Dendritic cell treated with granulocyte-macrophage colony-stimulating factor and Interleukin-4, amounts not matched to agents 40 ng/mL and 50 ng/mL, for 4 days (primary cell): ENCODE results near the gene ENDOD1.

Experiments
- H3K27ac Mint-ChIP-seq: one replicate; pipeline ENCODE4 v1.8.0; 2022; ENCODE audit warnings: mild to moderate bottlenecking, mixed read lengths
- H3K27me3 Mint-ChIP-seq: one replicate; pipeline ENCODE4 v1.8.0; 2022; ENCODE audit warnings: mild to moderate bottlenecking, mixed read lengths
- H3K36me3 Mint-ChIP-seq: one replicate; pipeline ENCODE4 v1.8.0; 2022; ENCODE audit warnings: low read depth, mixed read lengths
- H3K4me1 Mint-ChIP-seq: one replicate; pipeline ENCODE4 v1.8.0; 2022; ENCODE audit warnings: low read depth, mixed read lengths
- H3K4me3 Mint-ChIP-seq: one replicate; pipeline ENCODE4 v1.8.0; 2022; ENCODE audit warnings: mild to moderate bottlenecking, moderate library complexity, mixed read lengths
- H3K9me3 Mint-ChIP-seq: one replicate; pipeline ENCODE4 v1.8.0; 2022; ENCODE audit warnings: mixed read lengths
- intact Hi-C: fragments of 100-400 bp; cut with micrococcal nuclease; formaldehyde crosslinking; loops from one replicate; pipeline ENCODE4 v1.15.0; 2022

ENDOD1 gene

DNA sequence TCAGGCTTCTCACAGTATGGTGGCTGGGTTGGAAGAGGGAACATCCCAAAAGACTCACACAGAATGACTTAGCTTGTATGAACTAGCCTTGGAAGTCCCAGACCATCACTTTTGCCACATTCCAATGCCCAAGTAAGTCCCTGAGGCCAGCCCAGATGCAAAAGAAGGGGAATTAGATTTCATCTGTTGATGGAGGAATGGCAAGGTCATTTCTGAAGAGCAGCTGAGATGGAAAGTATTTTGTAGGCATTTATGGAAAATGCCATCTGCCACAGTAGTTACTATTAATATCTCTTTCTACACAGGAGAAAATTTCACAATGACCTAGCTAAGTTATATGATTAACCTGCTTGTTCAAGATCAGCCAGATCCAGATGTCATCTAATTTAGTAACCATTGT is 58.8 kb downstream of the ENDOD1 start:
- no peak overlapping the region for H3K4me3 Mint-ChIP-seq
- no peak overlapping the region for H3K27ac Mint-ChIP-seq
- no peaks in the 10 kb centered on the region for H3K9me3 Mint-ChIP-seq
- H3K4me1 Mint-ChIP-seq = peaks cover 46% of the 10 kb centered on the region
- H3K36me3 Mint-ChIP-seq = peaks cover 8% of the 10 kb centered on the region
- intact Hi-C loops = no loop called here
- peaks cover 28% of the 10 kb centered on the region for H3K27me3 Mint-ChIP-seq

- intact Hi-C loops = no loop called here
- Mint-ChIP-seq H3K36me3 (peaks cover 8% of the 10 kb centered on the region), H3K9me3 (no peaks in the 10 kb centered on the region), H3K27ac (no peak overlapping the region), H3K4me3 (no peak overlapping the region), H3K4me1 (peaks cover 51% of the 10 kb centered on the region), H3K27me3 (peaks cover 28% of the 10 kb centered on the region)
Observed at GRCh38 chr11:95148938-95149337, 59.3 kb downstream of the ENDOD1 start.

GRCh38 chr11:95149651-95150364 is 60.2 kb downstream of the ENDOD1 start:
- H3K27me3 Mint-ChIP-seq = peaks cover 23% of the 10 kb centered on the region
- H3K4me3 Mint-ChIP-seq = peak overlapping the region; percentile 86
- peaks cover 8% of the 10 kb centered on the region for H3K36me3 Mint-ChIP-seq
- H3K4me1 Mint-ChIP-seq = peaks cover 52% of the 10 kb centered on the region
- no peaks in the 10 kb centered on the region for H3K9me3 Mint-ChIP-seq
- peak overlapping the region; percentile 86 for H3K27ac Mint-ChIP-seq
- intact Hi-C loops = loop anchor here (2.0 to 5.0 kb wide), 3 partner anchors 81 to 528 kb away; partner anchors contain the start of genes CWC15 and KDM4D

DNA sequence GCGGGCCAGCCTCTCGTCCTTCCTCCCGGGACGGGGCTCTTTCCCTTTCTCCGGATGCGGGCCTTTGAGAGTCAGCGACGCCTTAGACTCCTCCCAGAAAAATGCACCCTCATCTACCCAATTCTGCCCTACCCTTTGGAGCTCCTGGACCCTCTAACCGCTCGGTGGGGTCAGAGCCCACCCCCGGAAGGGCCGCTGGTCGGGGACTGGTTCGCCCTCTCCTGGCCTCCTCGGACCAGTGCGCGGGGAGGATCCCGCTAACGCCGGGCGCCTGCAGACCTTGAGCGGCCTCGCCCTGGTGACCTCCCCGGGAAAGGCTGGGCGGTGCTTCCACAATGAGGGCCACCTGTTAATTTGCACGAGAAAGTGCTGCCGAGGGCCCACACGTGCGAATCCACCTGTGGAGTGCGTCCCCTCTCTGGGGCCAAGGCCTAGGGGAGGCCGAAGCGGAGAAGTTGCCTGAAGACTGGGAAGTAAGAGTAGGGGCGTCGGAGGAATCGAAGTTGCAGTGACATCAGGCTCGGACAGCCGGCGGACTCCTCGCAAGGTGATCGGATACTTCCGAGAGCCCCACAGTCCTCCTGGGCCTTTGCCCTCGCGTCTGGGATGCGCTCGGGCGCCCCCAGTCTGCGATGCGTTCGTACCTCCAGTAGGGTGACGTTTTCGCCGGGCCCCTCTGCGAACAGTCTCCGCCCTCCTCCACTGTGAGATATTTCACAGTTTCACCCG is 61.5 kb downstream of the ENDOD1 start:
- H3K9me3 Mint-ChIP-seq = no peaks in the 10 kb centered on the region
- peaks cover 52% of the 10 kb centered on the region for H3K4me1 Mint-ChIP-seq
- H3K27ac Mint-ChIP-seq = peak overlapping the region; percentile 86
- peaks cover 8% of the 10 kb centered on the region for H3K36me3 Mint-ChIP-seq
- intact Hi-C loops = loop anchor here (1.0 to 5.0 kb wide), 6 partner anchors 82 to 638 kb away; partner anchors contain the start of genes CWC15, FAM76B and KDM4D
- peaks cover 21% of the 10 kb centered on the region for H3K27me3 Mint-ChIP-seq
- peak overlapping the region; percentile 86 for H3K4me3 Mint-ChIP-seq

DNA sequence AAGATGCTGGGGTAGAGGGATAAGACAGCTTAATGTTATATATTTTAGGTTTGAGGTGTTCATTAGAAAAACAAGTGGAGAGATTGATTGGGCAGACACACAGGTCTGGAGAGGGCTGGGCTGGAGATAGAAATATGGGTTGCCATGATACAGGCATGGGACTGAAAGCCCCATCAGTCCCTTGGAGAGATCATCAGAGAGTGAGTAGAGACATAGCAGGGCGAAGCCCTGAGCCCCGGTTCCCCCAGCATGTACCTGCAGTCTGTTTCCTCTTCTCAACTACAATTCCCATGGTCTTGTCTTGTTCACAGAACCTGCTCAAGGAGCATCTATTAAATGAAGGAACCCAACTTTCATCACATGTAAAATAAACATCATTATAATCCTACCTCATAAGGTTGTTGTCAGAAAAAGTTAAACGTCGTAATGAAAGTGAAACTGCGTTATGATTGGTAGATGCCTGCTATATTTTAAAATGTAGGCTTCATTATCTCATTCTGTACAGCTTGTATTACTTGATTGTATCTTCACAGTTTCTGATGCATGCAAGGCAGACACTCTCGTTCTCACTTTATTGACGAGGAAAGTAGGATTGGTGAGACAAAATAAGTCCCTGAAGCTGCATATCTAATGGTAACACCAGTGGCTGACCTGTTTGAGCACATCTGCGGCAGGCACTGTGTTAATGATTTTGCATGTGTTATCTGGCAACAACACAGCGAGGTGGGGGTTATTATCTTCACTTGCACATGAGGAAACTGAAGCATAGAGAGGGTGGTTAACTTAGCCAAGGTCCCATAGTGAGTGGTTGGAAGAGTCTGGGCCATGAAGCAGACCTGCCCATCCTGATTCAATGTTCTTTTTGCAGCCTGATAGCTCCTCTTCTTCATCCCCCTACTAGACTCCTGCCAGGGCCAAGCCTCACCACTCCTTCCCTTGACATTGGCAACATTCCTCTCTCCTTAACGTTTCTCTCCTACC is 63.5 kb downstream of the ENDOD1 start:
- peaks cover 18% of the 10 kb centered on the region for H3K27me3 Mint-ChIP-seq
- H3K36me3 Mint-ChIP-seq = peaks cover 8% of the 10 kb centered on the region
- H3K27ac Mint-ChIP-seq = no peak overlapping the region
- peak overlapping the region; percentile 55 for H3K4me3 Mint-ChIP-seq
- H3K4me1 Mint-ChIP-seq = peaks cover 40% of the 10 kb centered on the region
- intact Hi-C loops = loop anchor here (5.0 kb wide), 2 partner anchors 181 to 531 kb away; partner anchors contain the start of genes CWC15 and KDM4D
- H3K9me3 Mint-ChIP-seq = no peaks in the 10 kb centered on the region

DNA sequence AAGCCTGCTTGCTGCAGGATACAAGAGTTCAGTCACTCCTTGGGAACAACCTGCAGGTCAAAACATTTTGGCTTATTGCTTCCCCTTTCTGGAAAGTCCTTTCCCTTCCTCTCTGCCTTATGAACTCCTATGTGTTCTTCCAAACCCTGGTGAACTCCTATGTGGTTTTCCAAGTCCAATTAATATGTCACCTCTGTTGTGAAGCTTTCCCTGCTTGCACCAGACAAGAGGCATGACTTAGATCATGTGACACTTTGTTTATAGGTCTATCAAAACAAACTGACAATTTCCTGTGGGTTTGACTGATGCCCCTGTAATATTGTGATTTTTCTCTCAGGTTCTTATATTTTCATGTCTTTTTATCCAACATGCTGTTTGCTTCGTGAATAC is 64.2 kb downstream of the ENDOD1 start:
- intact Hi-C loops = loop anchor here (5.0 kb wide), 2 partner anchors 182 to 532 kb away; partner anchors contain the start of genes CWC15 and KDM4D
- Mint-ChIP-seq H3K9me3 (no peaks in the 10 kb centered on the region), H3K27ac (no peak overlapping the region), H3K36me3 (peaks cover 8% of the 10 kb centered on the region), H3K4me1 (peaks cover 39% of the 10 kb centered on the region), H3K4me3 (no peak overlapping the region), H3K27me3 (peaks cover 15% of the 10 kb centered on the region)

GRCh38 chr11:95154514-95154913 is 64.9 kb downstream of the ENDOD1 start:
- Mint-ChIP-seq H3K9me3 (no peaks in the 10 kb centered on the region), H3K4me3 (no peak overlapping the region), H3K4me1 (peaks cover 39% of the 10 kb centered on the region), H3K27ac (no peak overlapping the region), H3K27me3 (peaks cover 10% of the 10 kb centered on the region), H3K36me3 (peaks cover 8% of the 10 kb centered on the region)
- intact Hi-C loops = loop anchor here (5.0 kb wide), 2 partner anchors 182 to 532 kb away; partner anchors contain the start of genes CWC15 and KDM4D

GRCh38 chr11:95155385-95155784 is 65.7 kb downstream of the ENDOD1 start:
- Mint-ChIP-seq H3K27me3 (peaks cover 1% of the 10 kb centered on the region), H3K27ac (no peak overlapping the region), H3K4me1 (peaks cover 34% of the 10 kb centered on the region), H3K4me3 (no peak overlapping the region), H3K9me3 (no peaks in the 10 kb centered on the region), H3K36me3 (peaks cover 8% of the 10 kb centered on the region)
- intact Hi-C loops = no loop called here

DNA sequence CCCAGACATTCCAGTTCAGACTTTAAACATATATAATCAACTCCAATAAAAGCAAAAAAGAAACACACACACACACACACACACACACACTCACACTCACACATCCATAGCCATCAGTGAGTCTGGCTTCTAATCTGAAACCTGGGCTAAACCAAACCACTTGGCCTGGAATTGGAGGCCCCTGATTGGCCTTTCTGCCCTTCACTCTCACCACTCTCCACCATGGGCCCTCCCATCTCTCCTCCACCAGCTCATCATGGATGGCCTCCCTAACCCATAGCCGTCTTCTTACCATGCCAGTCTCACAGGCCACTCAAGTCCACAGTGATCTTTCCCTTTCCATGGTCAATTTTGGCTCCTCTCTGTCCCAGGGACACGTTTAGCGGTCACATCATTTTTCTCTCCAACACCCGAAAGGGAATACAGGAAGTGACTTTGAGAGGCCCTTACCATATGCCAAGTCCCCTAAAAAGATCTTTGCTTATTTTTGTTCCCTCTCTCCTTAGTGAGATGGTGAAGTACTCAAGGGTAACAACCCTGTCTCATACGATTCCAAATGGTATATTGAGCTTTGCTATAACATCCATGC is 66.6 kb downstream of the ENDOD1 start:
- Mint-ChIP-seq H3K36me3 (peaks cover 1% of the 10 kb centered on the region), H3K27ac (no peak overlapping the region), H3K4me1 (peaks cover 27% of the 10 kb centered on the region), H3K9me3 (no peaks in the 10 kb centered on the region), H3K4me3 (no peak overlapping the region), H3K27me3 (no peaks in the 10 kb centered on the region)
- intact Hi-C loops = no loop called here

DNA sequence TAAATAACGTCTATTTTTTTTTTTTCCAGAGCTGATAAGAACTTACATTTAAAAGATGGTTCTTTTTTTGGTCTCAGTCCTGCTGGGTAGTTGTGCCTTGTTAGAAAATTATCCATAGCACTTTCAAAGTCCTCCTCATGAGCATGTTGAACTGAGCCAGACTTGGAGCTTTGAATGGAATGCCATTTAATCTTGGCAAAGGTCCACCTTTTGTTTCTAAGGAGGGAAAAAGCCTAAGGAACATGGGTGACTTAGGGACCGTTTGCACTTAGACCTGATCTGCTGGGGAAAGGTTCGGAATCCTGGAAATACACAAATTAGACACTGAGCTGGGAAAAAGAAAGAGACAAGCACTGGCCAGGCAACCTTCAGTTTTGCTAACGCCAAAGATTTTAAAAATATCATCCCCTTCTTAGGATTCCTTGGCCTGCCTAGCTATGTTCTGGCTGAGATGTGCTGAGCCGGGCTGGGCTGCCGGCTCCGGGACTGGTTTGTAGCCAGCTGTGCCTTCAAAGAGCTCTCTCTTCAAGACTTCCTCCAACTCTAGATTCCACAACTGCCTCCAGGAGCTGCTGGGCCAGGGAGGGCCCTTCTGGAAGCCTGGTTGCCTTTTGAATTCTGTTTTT is 67.4 kb downstream of the ENDOD1 start:
- H3K4me1 Mint-ChIP-seq = peaks cover 19% of the 10 kb centered on the region
- intact Hi-C loops = no loop called here

GRCh38 chr11:95157824-95158223 is 68.2 kb downstream of the ENDOD1 start:
- intact Hi-C loops = no loop called here
- H3K4me1 Mint-ChIP-seq = peaks cover 12% of the 10 kb centered on the region
- H3K27ac Mint-ChIP-seq = no peak overlapping the region

More for the DNA sequence above, 67.4 kb downstream of the ENDOD1 start:
- H3K27ac Mint-ChIP-seq = no peak overlapping the region
- no peaks in the 10 kb centered on the region for H3K27me3 Mint-ChIP-seq
- H3K9me3 Mint-ChIP-seq = no peaks in the 10 kb centered on the region
- no peak overlapping the region for H3K4me3 Mint-ChIP-seq
- H3K36me3 Mint-ChIP-seq = no peaks in the 10 kb centered on the region

DNA sequence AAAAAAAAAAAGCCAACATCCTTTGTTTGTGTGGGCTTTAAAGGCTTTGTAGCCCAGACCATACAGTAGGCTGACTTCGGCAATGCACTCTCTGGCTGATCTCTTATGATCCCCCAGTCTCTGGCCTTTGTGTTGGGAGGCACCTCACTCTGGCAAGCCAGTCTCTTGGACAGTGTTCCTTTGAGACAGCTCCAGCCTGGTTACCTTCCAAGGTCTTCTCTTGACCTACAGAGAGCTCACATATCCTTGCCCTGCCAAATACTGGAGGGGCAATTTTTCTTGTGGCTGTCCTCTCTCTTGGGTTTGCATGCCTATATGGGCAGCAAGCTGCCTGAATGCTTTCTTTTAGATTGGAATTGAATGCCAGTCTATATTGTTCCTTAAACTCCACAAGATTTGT is 71.6 kb downstream of the ENDOD1 start:
- no peaks in the 10 kb centered on the region for H3K4me1 Mint-ChIP-seq
- H3K27me3 Mint-ChIP-seq = no peaks in the 10 kb centered on the region
- intact Hi-C loops = no loop called here
- H3K4me3 Mint-ChIP-seq = no peak overlapping the region
- H3K36me3 Mint-ChIP-seq = no peaks in the 10 kb centered on the region
- H3K9me3 Mint-ChIP-seq = no peaks in the 10 kb centered on the region
- no peak overlapping the region for H3K27ac Mint-ChIP-seq

More at GRCh38 chr11:95157824-95158223, 68.2 kb downstream of the ENDOD1 start:
- no peaks in the 10 kb centered on the region for H3K9me3 Mint-ChIP-seq
- no peaks in the 10 kb centered on the region for H3K27me3 Mint-ChIP-seq
- H3K36me3 Mint-ChIP-seq = no peaks in the 10 kb centered on the region
- no peak overlapping the region for H3K4me3 Mint-ChIP-seq

- Mint-ChIP-seq H3K4me1 (no peaks in the 10 kb centered on the region), H3K27ac (no peak overlapping the region), H3K4me3 (no peak overlapping the region), H3K27me3 (no peaks in the 10 kb centered on the region), H3K36me3 (no peaks in the 10 kb centered on the region), H3K9me3 (no peaks in the 10 kb centered on the region)
- intact Hi-C loops = no loop called here
Observed at GRCh38 chr11:95163106-95163505, 73.5 kb downstream of the ENDOD1 start.
